Measurements from ENCODE around the gene ZNF541.
"Not testable (repeated sequence)": the region's sequence is repeated elsewhere in the genome, so short reads cannot be mapped to it uniquely, and the experiment has no call there.

ZNF541 gene

GRCh38 chr19:47573071-47574026, at the start of gene ZNF541:
Gene ZNF541, minus strand, starts transcription at chr19:47573148. Its CDS starts 17,292 bp downstream, at chr19:47555856.
- peak; percentile 79 for DNase-seq

GRCh38 chr19:47619763-47620162, 46.8 kb upstream of the ZNF541 start:
- no peak for DNase-seq

GRCh38 chr19:47618771-47619170, 45.8 kb upstream of the ZNF541 start:
- DNase-seq = no peak

DNA sequence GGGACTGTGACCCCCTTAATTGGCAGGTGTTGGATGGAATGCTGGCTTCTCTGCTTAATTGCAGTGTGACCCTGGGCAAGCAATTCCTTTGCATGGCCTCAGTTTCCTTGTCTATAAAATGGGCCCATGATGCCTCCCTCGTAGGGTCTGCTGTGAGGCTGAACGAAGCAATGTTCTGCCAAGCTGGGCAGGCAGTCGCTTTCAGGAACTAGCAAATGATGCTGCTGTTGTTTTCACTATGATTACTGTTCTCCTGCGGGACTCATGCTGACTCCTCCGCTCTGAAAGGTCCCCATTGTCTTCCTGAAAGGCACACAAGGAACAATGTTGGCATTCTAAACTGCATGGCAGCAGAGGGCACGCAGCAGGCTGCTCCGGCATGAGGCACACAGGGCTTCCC, 42.8 kb upstream of the ZNF541 start:
- DNase-seq = no peak

- DNase-seq = no peak
These were observed 42.3 kb upstream of the ZNF541 start for GRCh38 chr19:47615230-47615629.

DNA sequence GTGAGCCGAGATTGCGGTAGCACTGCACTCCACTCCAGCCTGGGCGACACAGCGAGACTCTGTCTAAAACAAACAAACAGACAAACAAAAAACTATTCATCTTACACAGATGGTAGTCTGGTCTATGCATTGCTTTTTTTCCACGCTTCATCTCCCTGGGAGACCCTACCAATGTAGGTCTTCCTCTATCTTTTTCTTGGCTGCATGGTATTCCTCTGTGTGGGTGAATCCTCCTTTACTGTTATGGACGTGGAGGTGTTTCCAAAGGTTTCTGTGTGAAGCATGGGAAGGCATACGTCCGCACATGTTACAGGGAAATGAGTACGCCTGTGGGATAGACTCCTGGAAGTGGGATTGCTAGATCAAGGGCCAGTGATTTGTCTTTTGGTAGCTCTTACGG, 41.6 kb upstream of the ZNF541 start:
- DNase-seq = no peak

DNA sequence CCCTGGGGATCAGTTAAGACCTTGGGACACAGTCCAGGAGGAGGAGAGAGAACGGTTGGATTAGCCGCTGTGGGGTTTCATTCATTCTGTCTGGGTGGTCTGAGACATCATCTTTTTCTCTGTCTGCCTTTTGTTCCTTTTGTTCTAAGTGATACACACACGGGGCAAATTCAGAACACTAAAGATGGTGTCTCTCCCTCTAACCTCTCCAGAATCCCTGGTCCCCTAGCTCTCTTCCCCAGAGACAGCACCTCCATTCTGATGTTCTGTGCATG, 41.0 kb upstream of the ZNF541 start:
- DNase-seq = no peak

DNA sequence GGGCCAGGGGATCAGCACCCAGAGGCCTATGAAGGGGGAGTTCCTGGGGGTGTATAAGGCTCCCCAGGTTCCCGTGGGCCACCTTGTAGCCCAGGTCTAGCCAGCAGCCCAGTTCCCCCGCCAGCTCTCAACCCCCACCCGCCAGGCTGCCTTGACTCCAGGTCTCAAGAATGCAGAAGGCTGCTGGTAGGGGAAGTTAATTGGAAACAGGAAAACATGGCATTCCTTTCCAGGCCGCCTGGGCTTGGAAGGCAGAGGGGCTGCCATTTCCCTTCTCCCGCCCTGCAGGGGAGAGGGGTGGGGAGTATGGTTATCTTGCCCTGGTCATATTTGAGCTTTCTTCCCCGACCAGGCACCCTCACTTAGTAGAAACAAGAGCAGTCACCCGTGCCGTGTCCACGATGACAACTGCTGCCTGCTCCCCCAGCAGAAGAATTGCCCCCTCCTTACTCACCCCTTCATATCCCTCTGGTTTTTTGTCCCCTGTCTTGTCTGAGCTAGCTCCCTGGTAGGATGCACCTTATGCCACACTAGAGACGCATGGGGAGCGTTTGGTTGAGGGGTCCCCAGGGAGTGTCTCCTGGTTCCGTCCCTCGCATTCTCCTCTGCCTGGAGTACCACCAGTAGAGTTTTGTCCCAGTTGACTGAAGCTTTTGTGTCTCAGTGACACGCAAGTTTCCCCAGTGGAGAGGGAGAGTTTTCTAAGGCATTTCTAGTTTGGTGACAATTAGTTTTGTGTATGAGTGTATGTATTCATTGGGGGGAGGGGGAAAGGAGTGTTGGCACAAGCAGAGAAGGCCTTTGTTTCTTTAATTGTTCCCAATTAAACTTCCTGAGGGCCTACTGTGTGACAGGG, 40.4 kb upstream of the ZNF541 start:
- no peak for DNase-seq

DNA sequence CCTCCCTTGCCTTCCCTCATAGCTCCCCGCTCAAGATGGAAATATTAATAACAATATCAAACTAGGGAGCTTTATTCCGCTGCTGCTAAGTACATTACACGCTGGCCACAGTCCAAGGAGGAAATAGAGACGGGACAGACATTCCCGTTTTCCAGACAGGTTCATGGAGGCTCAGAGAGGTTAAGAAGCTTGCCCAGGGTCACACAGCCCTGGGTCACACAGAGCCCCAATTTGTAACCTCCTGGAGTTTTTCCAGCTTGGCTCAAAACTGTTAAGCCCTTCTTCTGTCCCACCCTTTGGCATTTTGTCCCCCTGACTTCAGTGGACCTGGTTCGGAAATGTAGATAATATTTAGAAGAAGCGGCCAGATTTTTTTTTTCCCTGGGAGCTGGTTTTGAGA, 38.0 kb upstream of the ZNF541 start:
- DNase-seq = no peak

DNA sequence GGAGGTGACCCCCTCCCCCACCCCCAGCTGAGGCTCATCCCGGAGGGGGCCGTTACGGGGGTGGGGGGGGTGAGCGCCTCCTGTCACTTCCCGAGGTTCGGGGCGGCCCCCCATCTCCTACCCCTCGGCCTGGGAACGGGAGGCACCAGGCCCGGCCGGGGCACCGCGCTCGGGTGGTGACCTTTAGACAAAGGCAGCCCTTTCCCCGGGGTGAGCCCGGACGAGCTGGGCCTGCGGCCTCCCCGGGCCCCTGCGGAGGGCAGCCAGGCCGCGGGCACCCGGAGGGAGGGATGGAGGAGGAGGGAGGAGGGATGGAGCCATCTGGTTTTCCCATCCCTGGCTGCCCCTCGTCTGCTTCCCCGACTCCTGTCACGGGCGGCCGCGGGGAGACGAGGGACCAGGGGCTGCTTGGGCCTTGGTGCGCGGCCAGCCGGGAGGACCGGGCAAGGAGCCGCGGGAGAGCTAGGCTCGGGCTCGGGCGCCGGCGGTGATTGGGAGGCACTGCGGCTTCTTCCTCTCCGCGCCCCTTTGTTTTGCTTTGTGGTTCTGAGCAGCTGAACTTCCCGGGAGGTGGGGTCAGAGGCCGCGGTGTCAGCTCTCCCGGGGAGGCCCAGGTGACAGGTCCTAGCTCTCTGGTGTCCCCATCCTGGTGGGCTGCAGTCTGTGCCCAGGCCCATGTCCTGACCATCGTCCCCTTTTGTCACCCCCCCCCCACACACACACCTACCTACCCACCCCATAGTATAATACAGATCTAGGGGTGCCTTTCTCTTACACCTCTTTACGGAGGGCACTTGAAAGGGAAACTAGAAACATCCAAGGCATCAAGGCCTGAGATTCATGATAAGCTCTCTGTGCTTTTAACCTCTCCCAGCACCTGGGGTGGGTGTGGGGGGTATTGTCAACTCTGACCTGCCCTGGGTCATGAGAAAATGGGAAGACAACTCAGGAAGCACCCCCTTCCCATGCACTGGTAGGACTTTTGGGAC, 37.3 kb upstream of the ZNF541 start:
- peak; percentile 50 for DNase-seq

DNA sequence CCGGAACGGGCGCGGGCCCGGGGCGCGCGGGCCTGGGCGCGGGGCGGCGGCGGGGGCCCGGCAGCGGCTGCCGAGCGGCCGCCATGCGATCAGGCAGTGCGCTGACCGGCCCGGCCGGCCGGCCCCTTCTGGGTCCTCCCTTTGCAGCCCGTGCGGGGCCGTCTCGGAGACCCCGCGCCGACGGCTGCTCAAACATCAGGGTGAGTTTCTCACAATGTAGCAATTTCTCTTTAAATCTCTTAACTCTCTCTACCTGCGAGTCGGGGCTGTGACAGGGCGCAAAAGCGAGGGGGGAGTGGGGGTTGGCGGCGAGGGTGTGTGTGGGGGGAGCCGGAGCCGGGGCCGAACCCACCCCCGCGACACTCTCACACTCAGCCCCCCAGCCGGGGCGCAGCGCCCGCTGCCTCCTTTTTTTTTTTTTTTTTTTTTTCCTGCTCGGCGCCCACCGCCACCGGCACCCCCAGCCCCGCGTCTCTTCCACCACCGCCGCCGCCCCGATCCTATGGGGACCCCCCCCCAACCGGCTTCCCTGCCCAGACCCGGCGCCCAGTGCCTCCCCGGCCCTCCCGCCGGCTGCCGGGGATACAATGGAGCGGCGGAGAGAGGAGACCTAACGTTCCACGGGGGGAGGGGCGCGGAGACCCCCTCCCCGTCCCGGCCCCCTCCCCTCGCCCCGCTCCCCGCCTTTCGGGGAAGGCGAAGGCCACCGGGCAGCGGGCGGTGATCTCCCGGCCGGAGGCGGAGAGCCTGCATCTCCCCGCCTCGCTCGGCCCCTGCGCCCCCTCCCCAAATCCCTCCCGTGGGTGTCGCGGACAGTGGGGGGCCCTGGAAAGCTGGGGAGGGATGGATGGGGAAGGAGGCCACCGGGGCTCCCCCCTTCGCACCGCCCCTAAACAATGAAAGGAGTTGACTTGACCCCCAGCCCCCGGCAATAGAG, 36.3 kb upstream of the ZNF541 start, which contains the start of gene BICRA:
BICRA (plus strand) TSS at position 166 of the 937 bp plus-strand sequence. CDS start 64,441 bp downstream, outside the sequence.
- peak; percentile 86 for DNase-seq

GRCh38 chr19:47608074-47608918, 35.3 kb upstream of the ZNF541 start:
- peak; percentile 100 for DNase-seq

- no peak for DNase-seq
These were observed 34.7 kb upstream of the ZNF541 start for GRCh38 chr19:47607564-47608073.

DNA sequence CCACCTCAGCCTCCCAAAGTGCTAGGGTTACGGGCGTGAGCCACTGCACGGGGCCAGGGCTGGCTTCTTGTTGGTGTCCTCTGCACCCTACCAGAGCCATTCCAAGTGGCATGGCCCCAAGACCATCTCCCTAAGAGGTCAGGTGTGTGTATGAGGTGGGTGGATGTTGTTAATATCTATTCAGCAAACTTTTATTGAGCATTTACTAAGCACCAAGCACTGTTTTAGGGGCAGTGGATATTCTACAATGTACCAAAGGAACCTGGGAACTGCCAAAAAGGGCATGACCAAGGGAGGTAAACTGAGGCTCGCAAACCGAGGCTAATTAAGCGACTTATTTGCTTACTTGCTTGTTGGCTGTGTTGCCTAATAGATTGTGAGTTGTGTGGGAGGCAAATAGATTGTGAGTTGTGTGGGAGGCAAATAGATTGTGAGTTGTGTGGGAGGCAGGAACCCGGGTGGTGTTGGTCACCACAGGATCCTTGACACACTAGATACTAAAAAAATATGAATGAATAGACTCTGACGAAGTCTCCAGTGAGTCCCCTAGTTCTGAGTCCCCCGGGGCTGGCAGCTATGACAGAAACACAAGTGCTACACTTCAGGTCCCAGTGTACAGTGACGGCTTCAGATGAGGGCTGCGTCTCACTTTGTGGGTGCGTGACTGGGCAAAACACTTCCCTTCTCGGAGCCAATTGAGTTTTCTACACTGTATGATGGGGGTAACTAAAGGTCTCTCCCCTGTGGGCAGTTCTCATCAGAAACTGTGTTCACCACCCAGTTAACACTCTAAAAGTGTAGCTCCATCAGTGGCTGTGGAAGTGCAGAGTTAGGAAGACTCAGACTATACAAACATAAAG, 31.0 kb upstream of the ZNF541 start:
- DNase-seq = no peak

DNA sequence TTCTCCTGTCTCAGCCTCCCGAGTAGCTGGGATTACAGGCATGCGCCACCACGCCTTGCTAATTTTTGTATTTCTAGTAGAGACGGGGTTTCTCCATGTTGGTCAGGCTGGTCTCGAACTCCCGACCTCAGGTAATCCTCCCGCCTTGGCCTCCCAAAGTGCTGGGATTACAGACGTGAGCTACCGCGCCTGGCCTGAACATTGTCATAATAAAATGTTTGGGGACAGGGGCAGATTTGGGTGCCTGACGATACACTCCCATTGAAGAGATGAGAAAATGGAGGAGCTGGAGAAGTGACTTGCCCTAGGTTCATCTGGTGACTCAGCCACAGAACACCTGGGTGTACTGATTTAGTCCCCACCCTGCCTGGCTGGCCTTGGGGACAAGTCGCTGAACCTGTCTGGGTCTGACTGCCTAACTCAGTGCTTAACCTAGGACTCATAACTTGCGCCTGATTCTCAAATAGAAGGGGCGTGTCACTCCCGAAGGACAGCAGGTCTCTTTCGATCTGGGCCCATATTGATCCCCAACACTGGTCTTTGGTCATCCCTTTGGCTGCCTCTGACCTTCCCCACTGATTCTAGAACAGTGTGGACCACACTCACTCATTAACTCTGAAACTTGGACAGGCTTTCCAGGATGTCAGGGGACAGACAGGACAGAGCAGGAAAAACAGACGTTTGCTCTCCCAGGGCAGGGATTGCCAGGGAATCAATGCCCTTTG, 28.4 kb upstream of the ZNF541 start:
- no peak for DNase-seq

DNA sequence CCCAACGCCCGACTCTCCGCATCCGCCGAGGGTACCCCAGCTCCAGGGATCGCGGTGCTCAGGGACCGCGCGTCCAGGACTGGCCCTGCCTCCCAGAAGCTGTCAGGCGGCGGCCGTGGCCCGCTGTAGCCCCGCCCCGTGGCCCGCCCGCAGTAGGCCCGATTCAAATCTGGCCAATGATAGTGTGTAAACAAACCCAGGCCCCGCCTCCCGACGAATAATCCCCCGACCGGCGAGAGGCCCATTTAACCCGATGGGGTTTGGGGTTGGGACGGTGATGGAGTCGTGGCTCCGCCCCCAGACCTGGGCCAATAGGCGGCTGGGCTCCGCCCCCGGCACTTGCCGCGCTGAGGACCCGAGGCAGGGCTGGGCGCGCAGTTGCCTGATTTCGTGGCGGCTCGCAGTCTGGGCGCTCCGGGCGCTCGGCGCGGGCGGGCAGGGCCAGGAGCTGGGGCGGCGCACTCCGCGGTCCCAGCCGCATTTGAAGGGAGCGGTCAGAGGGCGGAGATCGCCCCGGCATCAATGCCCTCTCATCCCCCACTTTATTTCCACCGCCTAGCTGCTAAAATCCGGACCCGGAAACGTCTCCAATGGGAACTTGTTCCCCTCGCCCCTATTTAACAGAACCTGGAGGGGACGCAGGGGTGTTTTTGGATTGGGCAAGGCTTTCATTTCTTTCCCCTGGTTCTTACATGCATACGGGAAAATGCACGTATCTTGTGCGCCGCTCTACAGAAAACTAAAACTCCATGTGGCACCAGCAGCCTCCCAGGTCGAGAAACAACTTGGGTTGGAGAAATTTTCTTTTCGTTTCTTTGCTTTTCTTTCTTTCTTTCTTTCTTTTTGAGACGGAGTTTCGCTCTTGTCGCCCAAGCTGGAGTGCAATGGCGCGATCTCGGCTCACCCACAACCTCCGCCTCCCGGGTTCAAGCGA, 27.6 kb upstream of the ZNF541 start:
- DNase-seq = peak; percentile 96

GRCh38 chr19:47599671-47600245, 26.8 kb upstream of the ZNF541 start:
- DNase-seq = not testable (repeated sequence)
